Thymus (tissue), 11 donors: Measurements from ENCODE around the gene ARHGEF3. TPM values are rescaled to one million over a fixed set of nuclear protein-coding genes. Genes with fewer than 3 reads are reported as not detected.

Experiments
- DNase-seq, 9 donors: peaks; one replicate each; pipeline ENCODE4 v3.0.0-alpha.2; 2013; ENCODE audit warnings: low spot score in 9 of 9, low read depth in 6 of 9, missing footprints in 1 of 9
- H3K27ac ChIP-seq, 2 donors: one replicate each; pipeline ENCODE4 v1.5.1; 2013; ENCODE audit warnings: control low read depth in 1 of 2, low read depth in 1 of 2, low read length in 1 of 2, mild to moderate bottlenecking in 1 of 2, moderate library complexity in 1 of 2
- H3K27me3 ChIP-seq, 2 donors: one replicate each; pipeline ENCODE4 v1.5.1; 2013; ENCODE audit warnings: low read length in 1 of 2; ENCODE audit not compliant: control insufficient read depth in 2 of 2, insufficient read depth in 1 of 2
- H3K36me3 ChIP-seq, 2 donors: one replicate each; pipeline ENCODE4 v1.5.1; 2013; ENCODE audit warnings: low read length in 1 of 2, mild to moderate bottlenecking in 1 of 2, moderate library complexity in 1 of 2; ENCODE audit not compliant: control insufficient read depth in 2 of 2, insufficient read depth in 2 of 2
- H3K4me1 ChIP-seq, 2 donors: one replicate each; pipeline ENCODE4 v1.5.1; 2013; ENCODE audit warnings: low read length in 2 of 2; ENCODE audit not compliant: control insufficient read depth in 2 of 2, insufficient read depth in 2 of 2
- H3K4me3 ChIP-seq, 2 donors: one replicate each; pipeline ENCODE4 v1.5.1; 2013; ENCODE audit warnings: low read length in 2 of 2, control low read depth in 1 of 2, mild to moderate bottlenecking in 1 of 2
- H3K9me3 ChIP-seq, 2 donors: one replicate each; pipeline ENCODE4 v1.5.1; 2013; ENCODE audit warnings: low read length in 1 of 2, mild to moderate bottlenecking in 1 of 2; ENCODE audit not compliant: control insufficient read depth in 2 of 2, insufficient read depth in 1 of 2
- WGBS: extraction: QIAGEN DNeasy Blood & Tissue Kit; methylation state at CpG from one replicate; pipeline ENCODE4 v1.1.7; 2013; 5-methylcytosine and 5-hydroxymethylcytosine counted together
- polyA plus RNA-seq: library from polyadenylated mRNA; stranded (reverse); fragments of 200-250 nt; gene quantifications from one replicate; pipeline ENCODE4 v1.2.3, GENCODE V29; 2013
- total RNA-seq: library from RNA; stranded (reverse); fragments of 120-200 nt; gene quantifications from one replicate; pipeline ENCODE4 v1.2.4, GENCODE V29; 2013
- donor health status: healthy.

ARHGEF3 gene
- total and polyA plus RNA-seq, 2 donors: 26.7 to 31.5 TPM

GRCh38 chr3:56815589-56815988 is 13.8 kb upstream of the ARHGEF3 start:
- Histone ChIP-seq H3K4me1 (peaks cover 8 to 39% of the 10 kb centered on the region in 2 donors), H3K27me3 (no peaks in the 10 kb centered on the region), H3K27ac (no peak overlapping the region), H3K36me3 (no peaks in the 10 kb centered on the region), H3K9me3 (no peaks in the 10 kb centered on the region), H3K4me3 (no peak overlapping the region)
- 91% methylated on average over 1 of the region's 1 CpG for WGBS
- no peak for DNase-seq

GRCh38 chr3:56813653-56813960 is 11.9 kb upstream of the ARHGEF3 start:
- H3K27me3 ChIP-seq: no peaks in the 10 kb centered on the region
- H3K4me3 ChIP-seq: no peak overlapping the region
- no peaks in the 10 kb centered on the region for H3K36me3 ChIP-seq
- no peaks in the 10 kb centered on the region for H3K9me3 ChIP-seq
- peaks cover 8 to 38% of the 10 kb centered on the region in 2 donors for H3K4me1 ChIP-seq
- WGBS: 3% methylated on average over 1 of the region's 1 CpG
- DNase-seq: no peak
- H3K27ac ChIP-seq: peak overlapping the region; percentile 38 to 42

- Histone ChIP-seq H3K4me3 (no peak overlapping the region), H3K27ac (peak overlapping the region; percentile 38 to 40)
- WGBS: 30% methylated on average over 2 of the region's 2 CpGs
Observed at GRCh38 chr3:56812754-56813652, 11.3 kb upstream of the ARHGEF3 start.

GRCh38 chr3:56811546-56812202 is 9.9 kb upstream of the ARHGEF3 start:
- DNase-seq: no peak
- no peaks in the 10 kb centered on the region for H3K9me3 ChIP-seq
- no peak overlapping the region for H3K4me3 ChIP-seq
- no peaks in the 10 kb centered on the region for H3K27me3 ChIP-seq
- WGBS: 91% methylated on average over 5 of the region's 5 CpGs
- peak overlapping the region in 1 of 2 donors; percentile 4 for H3K27ac ChIP-seq
- H3K36me3 ChIP-seq: no peaks in the 10 kb centered on the region
- peaks cover 8 to 30% of the 10 kb centered on the region in 2 donors for H3K4me1 ChIP-seq

More at GRCh38 chr3:56812754-56813652, 11.3 kb upstream of the ARHGEF3 start:
- Histone ChIP-seq H3K27me3 (no peaks in the 10 kb centered on the region), H3K9me3 (no peaks in the 10 kb centered on the region), H3K4me1 (peaks cover 8 to 33% of the 10 kb centered on the region in 2 donors), H3K36me3 (no peaks in the 10 kb centered on the region)
- DNase-seq: no peak

- no peak overlapping the region for H3K27ac ChIP-seq
- WGBS: 90% methylated on average over 6 of the region's 6 CpGs
- no peaks in the 10 kb centered on the region for H3K27me3 ChIP-seq
- H3K9me3 ChIP-seq: no peaks in the 10 kb centered on the region
- no peaks in the 10 kb centered on the region for H3K36me3 ChIP-seq
- peaks cover 8 to 33% of the 10 kb centered on the region in 2 donors for H3K4me1 ChIP-seq
- no peak overlapping the region for H3K4me3 ChIP-seq
- DNase-seq: no peak
Observed at GRCh38 chr3:56810577-56811545, 9.1 kb upstream of the ARHGEF3 start.

- 98% methylated on average over 5 of the region's 5 CpGs for WGBS
- DNase-seq: no peak
- H3K4me1 ChIP-seq: peaks cover 5 to 20% of the 10 kb centered on the region in 2 donors
- no peaks in the 10 kb centered on the region for H3K9me3 ChIP-seq
- no peaks in the 10 kb centered on the region for H3K27me3 ChIP-seq
- no peak overlapping the region for H3K4me3 ChIP-seq
- H3K27ac ChIP-seq: no peak overlapping the region
- H3K36me3 ChIP-seq: no peaks in the 10 kb centered on the region
Observed at GRCh38 chr3:56806407-56806806, 4.7 kb upstream of the ARHGEF3 start.

- H3K36me3 ChIP-seq: no peaks in the 10 kb centered on the region
- peaks cover 14 to 38% of the 10 kb centered on the region in 2 donors for H3K4me1 ChIP-seq
- no peak overlapping the region for H3K27ac ChIP-seq
- H3K27me3 ChIP-seq: no peaks in the 10 kb centered on the region
- no peak overlapping the region for H3K4me3 ChIP-seq
- WGBS: 97% methylated on average over 1 of the region's 1 CpG
- no peaks in the 10 kb centered on the region for H3K9me3 ChIP-seq
- DNase-seq: no peak
Observed at GRCh38 chr3:56802790-56803189, 1.0 kb upstream of the ARHGEF3 start.

- H3K27ac ChIP-seq: peak overlapping the region in 1 of 2 donors; percentile 81
- WGBS: 66% methylated on average over 8 of the region's 8 CpGs
Observed at GRCh38 chr3:56802378-56802745, 613 bp upstream of the ARHGEF3 start.

More at GRCh38 chr3:56802378-56802745, 613 bp upstream of the ARHGEF3 start:
- no peak for DNase-seq
- Histone ChIP-seq H3K4me1 (peaks cover 15 to 42% of the 10 kb centered on the region in 2 donors), H3K4me3 (peak overlapping the region; percentile 72 to 99), H3K36me3 (no peaks in the 10 kb centered on the region), H3K27me3 (no peaks in the 10 kb centered on the region), H3K9me3 (no peaks in the 10 kb centered on the region)
